HG02870 (cell line): Measurements from ENCODE around the gene NUP210.
"Not testable (repeated sequence)": the region's sequence is repeated elsewhere in the genome, so short reads cannot be mapped to it uniquely, and the experiment has no call there.

ENCODE experiments used
- ATAC-seq: cut with Tn5 transposase; IDR thresholded peaks from one replicate; pipeline ENCODE4 v1.9.1; 2021; ENCODE audit warnings: mild to moderate bottlenecking, moderate library complexity; ENCODE audit not compliant: unreplicated experiment

Gene NUP210

DNA sequence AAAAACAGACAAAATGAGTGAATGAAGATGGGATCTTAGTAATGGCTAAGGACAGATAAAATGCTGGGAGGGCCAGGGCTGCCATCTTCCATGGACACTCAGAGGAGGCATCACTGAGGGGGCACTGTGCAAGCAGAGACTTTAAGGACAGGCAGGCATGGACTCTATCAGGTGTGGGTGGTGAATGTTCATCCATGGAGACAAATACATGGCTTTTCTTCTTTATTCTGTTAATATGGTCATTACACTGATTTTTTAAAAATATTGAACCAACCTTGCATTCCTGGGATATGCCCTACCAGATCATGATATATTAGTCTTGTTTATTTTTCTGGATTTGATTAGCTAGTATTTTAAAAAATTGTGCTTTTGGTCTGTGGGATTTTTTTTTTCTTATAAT, 12.2 kb downstream of the NUP210 start:
- ATAC-seq = no peak

DNA sequence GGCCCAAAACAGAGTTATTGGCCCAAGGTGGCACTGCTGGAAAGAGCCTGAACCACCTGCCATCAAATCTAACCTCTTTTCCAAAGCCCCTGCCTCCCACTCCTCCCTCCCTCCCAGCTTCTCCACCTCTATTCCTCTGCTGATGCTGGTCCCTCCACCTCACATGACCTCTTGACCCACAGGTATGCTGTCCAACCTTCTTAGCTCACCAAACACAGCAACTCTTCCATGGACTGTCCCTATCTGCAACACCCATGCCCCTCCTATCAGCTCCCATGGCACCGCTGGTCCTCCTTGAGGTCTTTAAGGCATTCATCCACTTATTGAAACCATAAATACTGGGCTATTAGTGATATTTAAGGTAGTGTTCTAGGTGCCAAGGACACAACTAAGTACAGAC, 12.6 kb downstream of the NUP210 start:
- no peak for ATAC-seq

DNA sequence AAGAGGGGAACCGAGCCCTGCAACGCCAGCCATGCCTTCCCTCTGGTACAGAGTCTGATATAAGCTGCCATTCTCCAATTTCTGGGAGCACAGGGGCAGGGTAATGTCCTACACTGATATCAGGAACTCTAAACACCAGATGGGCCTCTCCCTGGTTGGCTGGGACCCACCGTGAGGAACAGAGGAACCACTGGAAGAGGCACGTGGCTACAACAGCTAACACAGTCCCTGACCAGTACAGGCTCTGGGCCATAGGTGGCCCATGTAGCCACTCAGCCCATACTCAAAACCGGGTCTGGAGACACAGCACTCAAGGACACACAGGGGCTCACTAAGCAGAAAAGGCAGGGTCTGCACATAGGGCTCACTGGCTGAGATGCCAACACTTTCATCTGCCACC, 13.9 kb downstream of the NUP210 start:
- ATAC-seq = no peak

DNA sequence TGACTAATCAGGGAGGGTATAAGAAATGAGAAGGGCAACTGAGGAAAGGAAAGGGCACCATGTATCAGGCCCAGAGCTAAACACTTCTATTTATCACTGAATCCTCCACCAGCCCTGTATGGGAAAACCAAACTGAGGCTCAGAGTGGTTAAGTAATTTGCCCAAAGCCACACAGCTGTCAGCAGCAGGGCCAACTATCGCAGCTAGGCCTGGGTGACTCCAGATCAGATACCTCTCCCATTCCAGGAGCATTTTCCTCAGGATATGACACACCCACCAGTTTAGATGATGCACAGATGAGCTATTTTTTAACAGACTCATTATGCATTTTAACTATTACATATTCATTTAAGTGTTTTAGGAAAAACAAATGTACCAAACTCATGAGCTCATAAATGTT, 14.5 kb downstream of the NUP210 start:
- no peak for ATAC-seq

DNA sequence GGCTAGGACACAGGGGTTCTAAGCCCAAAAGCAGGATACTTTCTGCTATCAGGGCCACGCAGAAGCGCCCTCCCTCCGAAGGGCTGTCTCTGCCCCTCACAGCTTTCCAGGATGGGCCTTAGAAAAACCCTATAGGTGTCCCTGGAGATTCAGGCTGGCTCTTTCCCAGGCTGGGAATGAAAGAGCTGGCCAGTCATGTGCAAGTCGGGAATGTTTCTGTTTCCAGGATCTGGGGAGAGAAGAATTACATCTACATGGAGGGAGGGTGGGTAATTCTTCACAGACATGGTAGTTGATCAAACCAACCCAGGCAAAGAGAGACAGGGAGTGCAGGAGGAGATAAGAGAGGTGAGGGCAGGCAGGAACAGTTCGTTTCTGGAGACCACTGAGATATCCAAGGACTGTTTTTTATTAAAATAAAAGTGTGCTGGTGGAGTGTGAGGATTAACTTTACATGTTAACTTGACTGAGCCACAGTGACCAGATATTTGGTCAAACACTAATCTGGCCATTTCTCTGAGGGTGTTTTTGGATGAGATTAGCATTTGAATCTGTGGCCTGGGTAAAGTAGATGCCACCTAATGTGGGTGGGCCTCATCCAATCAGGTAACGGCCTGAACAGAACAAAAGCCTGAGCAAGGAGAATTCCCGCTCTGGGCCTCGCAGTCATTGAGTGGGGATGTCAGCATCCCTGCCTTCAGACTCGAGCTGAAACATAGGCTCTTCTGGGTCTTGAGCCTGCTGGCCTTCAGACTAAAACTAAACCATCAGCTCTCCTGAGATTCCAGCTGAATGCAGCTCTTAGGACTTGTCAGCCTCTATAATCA, 15.3 kb downstream of the NUP210 start:
- ATAC-seq = no peak

DNA sequence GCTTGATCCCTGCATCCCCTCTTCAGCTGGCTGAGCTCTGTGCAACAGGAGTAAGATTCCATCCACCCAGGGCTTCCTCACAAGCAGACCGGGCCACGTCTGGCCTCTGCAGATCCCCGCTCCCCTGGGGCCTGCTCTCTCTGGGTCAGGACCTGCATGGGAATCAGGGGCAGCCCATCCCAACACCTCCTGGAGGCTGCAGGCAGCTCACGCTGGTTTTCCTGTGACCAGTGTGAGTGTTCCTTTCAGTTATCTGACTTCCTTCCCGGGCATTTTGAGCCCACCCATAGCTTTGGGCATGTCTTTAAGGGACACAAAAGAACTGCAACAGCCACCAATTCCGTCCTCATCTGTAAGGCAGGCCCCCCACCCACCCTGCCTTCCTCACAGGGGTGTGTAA, 16.3 kb downstream of the NUP210 start:
- ATAC-seq = no peak

DNA sequence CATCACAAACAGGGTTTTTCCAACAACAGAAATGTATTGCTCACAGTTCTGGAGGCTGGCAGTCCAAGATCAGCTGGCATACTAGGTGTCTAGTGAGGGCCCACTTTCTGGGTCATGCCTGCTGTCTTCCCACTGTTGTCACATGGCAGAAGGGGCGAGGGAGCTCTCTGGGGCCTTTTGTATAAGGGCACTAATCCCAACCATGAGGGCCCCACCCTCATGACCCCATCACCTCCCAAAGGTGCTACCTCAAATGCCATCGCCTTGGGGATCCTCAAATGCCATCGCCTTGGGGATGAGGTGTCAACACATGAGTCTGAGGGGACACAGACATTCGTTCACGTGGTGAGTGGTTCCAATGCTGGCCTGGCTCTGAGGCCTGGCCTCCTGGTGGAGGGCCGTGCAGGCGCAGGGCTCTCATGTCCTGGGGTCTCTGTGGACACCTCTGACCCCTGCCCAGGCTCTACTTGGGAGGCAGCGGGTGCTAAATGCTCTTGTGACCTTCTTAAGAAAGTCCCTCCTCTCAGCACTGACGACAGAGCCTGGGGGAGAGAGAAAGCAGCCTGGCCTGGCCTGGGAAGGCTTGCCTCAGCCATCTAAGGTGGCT, 16.8 kb downstream of the NUP210 start:
- ATAC-seq = no peak

DNA sequence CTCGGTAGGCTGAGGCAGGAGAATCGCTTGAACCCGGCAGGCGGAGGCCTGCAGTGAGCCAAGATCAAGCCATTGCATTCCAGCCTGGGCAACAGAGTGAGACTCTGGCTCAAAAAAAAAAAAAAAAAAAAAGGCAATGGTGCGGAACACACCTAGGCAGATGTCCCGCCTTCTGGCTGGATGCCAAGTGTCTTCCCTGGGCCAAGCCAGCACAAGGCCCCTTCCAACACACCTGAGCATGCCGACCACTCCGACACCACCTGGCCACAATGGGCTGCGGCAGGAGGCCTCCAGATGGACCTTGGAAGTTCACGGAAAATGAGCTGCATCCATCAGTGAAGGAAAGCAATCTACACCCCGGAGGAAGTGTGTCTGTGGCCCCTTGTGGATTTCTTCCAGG, 19.0 kb downstream of the NUP210 start:
- ATAC-seq = no peak

DNA sequence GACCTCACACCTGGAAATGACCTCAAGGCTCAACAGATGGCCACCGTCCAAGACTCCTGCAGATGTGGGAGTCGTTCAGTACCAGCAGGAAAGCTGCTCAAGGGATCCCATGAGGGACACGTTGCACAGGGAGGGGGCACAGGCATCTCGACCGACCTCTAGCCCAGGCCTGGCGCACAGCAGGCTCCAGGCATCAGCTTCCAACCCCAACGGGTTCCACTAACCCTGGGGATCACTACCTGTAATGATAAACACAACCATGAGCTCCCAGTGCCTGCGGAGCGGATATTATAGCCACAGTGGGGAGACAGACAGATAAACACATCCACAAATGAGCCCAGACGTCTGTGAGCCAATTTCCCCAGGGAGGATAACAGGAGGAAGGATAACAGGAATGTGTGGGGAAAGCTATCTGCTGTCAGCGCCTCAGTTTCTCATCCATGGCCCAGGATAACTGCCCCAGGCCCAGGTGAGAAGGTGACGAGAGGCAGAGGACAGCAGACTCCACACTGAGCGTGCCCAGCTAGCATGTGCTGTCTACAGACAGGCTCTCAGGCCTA, 19.9 kb downstream of the NUP210 start:
- no peak for ATAC-seq

DNA sequence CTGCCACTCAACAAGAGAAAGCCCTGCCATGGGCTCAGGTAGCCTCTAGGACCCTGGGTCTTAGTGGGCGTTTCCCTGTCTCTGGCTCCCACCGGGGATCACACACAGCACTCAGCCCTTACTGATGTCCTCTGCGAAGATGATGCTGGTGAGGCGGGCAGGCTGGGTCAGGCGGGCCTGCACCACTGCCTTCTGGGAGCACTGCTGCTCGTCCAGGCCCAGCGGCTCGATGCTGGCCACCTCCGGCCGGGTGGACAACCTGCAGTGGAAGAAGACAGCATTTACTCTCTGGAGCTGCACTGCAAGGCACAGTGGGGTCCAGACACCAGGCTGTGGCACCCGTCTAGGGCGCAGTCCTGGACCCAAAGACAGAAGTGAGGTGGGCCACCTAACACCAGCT, 20.5 kb downstream of the NUP210 start:
- ATAC-seq = no peak

DNA sequence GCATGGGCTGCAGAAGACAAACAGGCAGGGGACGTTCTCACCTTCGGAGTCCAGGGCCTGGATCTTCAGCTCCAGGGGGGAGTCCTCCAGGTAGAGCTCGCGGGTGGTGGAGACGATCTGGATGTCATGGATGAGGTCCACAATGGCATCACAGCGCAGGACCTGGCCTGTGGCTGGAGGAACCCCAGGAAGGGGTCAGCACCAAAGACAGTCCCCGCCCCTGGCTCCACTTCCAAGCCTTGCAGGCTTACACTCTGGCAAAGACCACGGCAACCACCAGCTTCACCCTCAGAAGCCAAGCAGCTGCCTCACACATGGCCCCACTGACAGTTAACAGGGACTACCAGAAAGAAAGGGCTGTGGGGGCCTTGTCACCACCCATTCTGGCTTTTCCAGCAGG, 22.8 kb downstream of the NUP210 start:
- no peak for ATAC-seq

DNA sequence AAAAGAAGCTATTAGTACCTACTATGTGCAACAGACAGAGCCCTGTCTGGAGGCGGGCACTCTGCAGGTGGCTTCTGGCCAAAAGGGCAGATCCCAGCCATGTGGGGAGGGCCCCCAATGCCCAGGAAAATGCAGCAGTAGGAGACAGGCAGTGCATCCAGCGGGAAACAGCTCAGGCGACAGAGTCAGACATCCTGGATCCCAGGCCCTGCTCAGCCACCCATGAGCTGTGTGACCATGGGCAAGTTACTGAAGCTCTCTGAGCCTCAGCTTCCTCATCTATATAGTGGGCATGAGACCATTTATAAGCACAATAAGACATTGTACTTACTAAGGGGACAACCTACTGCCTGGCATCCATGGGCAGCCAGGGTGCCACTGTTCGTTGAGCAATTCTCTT, 25.8 kb downstream of the NUP210 start:
- ATAC-seq = no peak

DNA sequence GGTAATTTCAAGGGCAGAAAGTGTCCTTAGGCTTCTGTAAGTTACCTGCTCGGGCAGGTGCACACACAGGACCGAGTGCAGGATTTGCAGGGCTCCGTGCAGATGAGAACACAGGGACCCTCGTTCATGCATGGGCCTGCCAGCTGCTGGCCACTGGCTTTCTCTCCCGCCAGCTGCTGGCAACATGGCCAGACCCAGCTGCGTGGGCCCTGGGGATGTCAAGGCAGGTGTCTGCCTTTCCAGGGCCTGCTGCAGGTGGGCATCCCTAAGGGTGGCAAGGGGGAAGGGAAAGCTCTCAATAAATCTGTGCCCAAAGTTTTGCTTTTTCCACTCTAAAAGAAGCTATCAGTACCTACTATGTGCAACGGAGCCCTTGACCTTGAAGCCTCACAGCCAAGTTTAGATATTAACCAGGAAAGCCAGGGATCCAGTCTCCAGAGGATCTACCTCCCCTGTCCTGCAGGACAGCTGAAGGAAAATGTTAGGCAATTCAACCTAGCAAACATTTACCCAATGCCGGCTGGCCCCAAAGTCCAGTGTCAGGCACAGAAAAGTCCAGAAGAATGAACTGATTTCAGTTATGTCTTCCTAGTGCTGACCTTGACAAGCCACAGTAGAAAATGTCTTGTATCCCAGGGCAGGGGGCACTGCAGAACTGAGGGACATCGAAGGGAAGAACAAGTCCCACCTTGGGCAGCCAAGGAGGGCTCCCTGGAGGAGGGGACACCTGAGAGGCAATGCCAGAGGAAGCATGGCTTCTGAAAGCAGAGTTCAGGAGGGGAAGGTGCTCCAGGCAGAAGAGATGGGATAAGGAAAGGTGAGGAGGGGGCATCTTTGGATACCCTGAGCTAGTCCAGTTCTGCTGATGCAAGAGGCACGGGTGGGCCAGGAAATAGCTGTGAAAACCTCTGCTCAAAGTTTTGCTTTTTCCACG, 26.4 kb downstream of the NUP210 start:
- ATAC-seq = no peak

DNA sequence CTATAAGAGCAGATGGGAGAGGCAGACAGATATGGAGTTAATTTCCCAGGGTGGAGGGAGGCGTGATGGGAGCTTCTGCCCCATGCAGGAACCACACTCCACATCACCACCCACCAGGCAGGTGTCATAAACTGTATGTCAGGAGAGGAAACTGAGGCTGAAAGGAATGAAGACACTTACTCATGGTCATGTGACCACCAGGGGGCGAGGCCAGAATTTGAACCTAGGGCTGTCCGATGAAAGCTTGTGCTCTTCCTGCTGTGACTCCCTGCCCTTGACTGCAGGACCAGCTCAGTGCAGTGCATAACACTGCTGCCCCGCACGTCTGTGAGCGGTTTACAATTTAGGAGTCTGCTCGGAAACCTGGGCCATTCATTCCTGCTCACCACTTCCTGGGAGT, 28.8 kb downstream of the NUP210 start:
- no peak for ATAC-seq

DNA sequence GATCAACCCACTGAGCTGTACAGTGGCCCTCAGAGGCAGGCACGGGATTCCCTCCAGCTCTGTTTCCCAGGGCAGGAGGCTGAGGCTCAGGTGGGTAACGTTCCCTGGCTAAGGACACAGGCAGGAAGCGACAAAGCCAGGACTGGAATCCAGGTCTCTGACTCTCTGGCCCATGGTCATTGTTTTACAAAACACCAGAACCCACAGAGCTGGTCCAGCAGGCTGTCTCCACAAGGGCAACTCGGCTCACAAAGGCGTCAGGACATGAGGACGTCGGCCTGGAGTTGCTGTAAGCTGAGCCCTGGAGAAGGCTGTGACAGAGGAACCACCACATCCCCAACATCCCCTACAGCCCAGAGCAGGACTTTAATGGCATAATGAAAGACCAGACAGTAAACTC, 30.7 kb downstream of the NUP210 start:
- no peak for ATAC-seq

DNA sequence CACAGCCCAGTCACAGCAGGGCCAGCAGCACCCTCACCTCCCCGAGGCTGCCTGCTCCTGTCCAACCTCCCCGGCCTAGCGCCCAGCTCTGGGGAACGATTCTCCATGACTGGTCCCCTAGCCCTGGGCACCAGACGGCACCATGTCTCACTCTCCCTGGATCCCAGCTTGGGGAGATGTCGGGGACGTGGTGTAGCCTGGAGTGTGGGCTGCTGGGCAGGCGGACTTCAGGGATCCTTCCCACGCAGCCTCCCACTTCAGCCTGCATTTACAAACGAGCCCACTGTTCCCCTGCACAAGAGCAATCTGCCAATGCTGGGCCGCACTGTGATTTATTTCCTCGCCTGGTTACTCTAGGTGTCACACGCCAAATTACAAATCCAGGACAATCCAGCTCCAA, 31.3 kb downstream of the NUP210 start:
- no peak for ATAC-seq

DNA sequence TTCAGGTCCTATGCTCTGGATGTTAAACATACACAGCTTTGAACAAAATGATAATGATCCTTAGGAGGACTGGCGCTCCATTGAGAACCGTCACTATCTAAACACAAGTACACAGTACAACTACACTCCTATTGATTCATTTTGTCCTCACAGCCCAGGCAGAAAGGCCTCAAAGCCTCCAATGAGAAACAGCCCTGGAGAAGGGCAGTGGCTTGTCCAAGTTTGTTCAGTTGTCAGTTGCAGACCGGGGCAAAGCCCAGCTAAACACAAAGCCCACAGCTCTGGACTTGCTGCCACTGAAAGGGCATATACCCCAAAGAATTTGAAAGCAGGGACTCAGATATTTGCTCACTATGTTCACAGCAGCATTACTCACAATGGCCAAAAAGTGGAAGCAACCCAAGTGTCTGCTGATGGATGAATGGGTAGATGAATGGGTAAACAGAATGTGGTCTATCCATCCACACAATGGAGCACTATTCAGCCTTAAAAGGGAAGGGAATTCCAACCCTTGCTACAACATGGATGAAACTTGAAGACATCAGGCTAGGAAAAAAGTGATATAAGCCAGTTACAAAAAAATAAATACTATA, 34.7 kb downstream of the NUP210 start:
- ATAC-seq = no peak

DNA sequence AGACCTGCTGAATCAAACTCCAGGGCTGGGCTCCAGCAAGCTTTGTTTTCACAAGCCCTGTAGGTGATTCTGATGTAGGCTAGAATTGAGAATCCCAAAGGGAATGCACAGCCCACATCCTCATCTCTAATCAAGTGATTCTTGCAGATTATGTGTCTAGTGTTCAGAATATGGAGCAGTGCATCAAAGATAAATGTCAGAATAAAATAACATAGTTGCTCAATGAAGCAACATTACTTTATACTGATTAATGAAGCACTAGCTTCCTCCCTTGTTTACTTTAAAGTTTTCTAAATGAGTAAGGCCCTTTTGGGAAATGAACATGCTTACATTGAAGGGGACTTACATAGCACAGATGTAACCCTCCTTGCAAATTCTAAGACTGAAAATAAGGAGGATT, 39.2 kb downstream of the NUP210 start:
- no peak for ATAC-seq

DNA sequence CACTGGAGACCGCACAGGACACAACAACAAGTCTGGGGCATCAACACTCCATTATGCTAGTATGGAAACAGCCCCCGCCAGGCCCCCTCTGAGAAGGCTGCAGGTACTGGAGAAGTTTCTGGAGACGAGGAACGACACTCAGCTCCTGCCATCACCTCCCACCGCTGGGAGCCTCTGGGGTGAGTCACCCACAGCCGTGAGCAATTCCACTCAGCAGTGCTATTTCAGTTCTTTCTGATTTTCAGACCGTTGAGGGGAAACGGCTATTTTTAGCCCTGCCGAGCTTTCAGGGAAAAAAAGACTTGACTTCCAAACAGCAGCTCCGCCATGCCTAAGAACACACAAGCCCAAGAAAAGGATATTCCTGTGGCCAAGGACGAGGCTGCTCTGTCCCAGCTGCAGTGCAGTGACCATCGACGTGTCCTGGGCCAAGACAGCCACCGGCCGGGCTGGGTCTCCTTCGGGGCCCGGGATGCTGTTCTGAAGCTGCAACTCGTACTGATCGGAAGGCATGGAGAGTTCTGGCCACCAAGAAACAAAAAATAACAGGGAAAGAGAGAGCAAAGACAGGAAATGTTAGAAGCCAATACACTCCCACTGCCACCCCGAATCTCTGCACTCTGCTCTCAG, 40.8 kb downstream of the NUP210 start:
- no peak for ATAC-seq

DNA sequence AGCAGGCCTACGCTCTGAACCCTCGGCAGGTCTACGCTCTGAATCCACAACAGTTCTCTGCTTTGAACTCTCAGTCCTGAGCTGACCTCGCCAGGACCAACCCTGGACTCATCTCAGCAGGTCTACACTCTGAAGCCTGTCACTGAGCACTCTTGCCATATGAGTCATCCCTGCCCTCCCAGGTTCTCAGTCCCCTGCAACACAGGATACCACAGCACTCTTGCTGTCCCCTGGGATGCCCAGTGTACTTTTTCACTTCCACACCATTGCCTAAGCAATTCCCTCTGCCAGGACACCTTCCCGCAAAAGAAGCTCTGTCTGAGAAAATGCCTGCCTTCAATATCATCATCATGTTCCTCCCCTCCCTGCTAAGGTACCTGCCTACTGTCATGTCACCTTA, 42.0 kb downstream of the NUP210 start:
- peak; percentile 63 for ATAC-seq

DNA sequence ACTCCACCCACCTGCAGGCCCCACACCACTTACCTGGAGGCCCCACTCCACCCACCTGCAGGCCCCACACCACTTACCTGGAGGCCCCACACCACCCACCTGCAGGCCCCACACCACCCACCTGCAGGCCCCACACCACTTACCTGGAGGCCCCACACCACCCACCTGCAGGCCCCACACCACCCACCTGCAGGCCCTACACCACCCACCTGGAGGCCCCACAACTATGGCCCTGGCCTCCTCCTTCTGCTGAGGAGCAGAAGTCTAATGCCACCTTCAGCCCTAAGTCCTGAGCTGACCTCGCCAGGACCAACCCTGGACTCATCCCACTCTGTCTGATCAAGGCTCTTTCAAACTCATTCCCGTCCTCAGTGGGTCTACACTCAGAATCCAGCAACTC, 42.4 kb downstream of the NUP210 start:
- ATAC-seq = not testable (repeated sequence)
